BLaER1 treated with 17β-estradiol and CSF1 and Interleukin-3, amounts not matched to agents 10 nM and 100 nM (cell line): ENCODE results near the gene RIN2.

Experiments
- H3K27ac ChIP-seq, 11 experiments: shearing (Covaris generic); formaldehyde crosslinking; 2 replicates each; pipeline ENCODE4 v1.8.1; 2022
- H3K27me3 ChIP-seq, 11 experiments: shearing (Covaris generic); formaldehyde crosslinking; 2 replicates each; pipeline ENCODE4 v1.8.1; 2022
- H3K36me3 ChIP-seq, 11 experiments: shearing (Covaris generic); formaldehyde crosslinking; 2 replicates each; pipeline ENCODE4 v1.8.1; 2022
- H3K4me1 ChIP-seq, 10 experiments: shearing (Covaris generic); formaldehyde crosslinking; 2 replicates each; pipeline ENCODE4 v1.8.1; 2022
- H3K4me2 ChIP-seq, 11 experiments: shearing (Covaris generic); formaldehyde crosslinking; 2 replicates each; pipeline ENCODE4 v1.8.1; 2022
- H3K4me3 ChIP-seq, 10 experiments: shearing (Covaris generic); formaldehyde crosslinking; 2 replicates each; pipeline ENCODE4 v1.8.1; 2022
- H3K9ac ChIP-seq, 11 experiments: shearing (Covaris generic); formaldehyde crosslinking; 2 replicates each; pipeline ENCODE4 v1.8.1; 2022
- H3K9me3 ChIP-seq, 11 experiments: shearing (Covaris generic); formaldehyde crosslinking; replicated peaks in 1 of 11; 2 replicates each; pipeline ENCODE4 v1.8.1; 2022
- H4K20me1 ChIP-seq, 11 experiments: shearing (Covaris generic); formaldehyde crosslinking; 2 replicates each; pipeline ENCODE4 v1.8.1; 2022
- Cebpa-rat ChIP-seq, 11 experiments: shearing (Covaris generic); IDR thresholded peaks; 2 replicates each; pipeline ENCODE4 v1.8.1; 2022

Gene RIN2

DNA sequence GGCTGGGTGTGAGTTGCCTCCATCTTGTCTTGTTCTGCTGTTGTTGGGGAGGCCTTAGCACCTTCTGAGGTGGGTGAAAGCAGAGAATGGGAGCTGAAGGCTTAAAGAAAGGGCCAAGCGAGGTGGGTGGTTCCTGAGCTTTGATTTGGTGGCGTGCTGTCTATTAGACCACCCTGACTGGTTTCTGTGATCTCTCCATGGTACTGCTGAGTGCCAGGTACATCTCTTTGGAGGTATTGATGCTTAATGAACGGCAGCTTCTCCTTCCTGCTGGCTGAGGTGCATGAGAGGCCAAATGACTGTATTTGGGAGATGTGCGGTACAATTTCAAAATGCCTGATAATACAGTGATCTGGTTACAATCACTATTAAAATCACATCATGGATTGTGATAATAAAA lies 15.4 kb downstream of the RIN2 start:
- Histone ChIP-seq H3K9me3 (no peaks in the 10 kb centered on the region), H3K27ac (no peak overlapping the region), H3K36me3 (peaks cover 0 to 16% (median 0%) of the 10 kb centered on the region in 11 experiments; a peak in 3 of 22 replicates), H3K4me3 (no peak overlapping the region), H3K4me1 (peaks cover 1 to 27% (median 13%) of the 10 kb centered on the region in 10 experiments), H3K27me3 (no peaks in the 10 kb centered on the region), H4K20me1 (peaks cover 0 to 45% (median 0%) of the 10 kb centered on the region in 11 experiments; a peak in 5 of 22 replicates), H3K9ac (no peak overlapping the region), H3K4me2 (no peak overlapping the region; a peak in 1 of 22 replicates)
- TF ChIP-seq Cebpa-rat (IDR thresholded peaks at IDR 0.05): no peak

DNA sequence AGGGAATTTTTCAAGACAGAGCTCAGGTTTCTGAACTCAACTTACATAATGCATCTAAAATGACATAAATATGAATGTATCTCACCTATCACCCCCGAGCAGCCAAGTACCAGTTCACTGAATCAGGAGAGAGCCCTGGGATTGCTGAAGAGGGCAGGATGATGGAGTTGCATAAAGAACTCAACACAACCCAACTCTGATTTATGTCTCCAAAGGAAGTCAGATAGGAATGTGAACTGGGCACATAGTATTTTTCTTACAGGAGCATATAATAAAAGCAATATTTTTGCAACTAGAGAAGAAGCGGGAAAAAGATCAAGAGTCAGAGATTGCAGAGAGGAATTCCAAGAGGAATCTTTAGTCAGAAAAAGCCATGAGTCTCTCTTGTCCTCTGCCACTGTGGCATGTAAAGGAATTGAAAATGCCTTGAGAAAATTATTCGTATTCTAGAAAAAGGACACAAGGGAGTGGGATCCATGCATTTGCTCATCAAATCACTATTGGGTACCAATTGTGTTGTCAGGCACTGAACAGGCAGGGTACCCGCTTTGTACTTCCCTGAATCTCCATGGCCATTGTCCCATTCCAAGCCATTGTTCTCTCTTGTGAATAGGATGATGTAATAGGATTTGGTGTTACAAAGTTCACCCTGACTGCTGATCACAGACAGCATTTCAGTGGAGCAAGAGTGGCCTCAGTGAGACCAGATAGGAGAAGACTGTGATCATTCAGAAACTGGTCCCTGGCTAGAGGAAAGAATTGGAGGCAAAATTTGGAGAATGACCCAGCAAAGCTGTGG lies 16.3 kb downstream of the RIN2 start:
- TF ChIP-seq Cebpa-rat (IDR thresholded peaks at IDR 0.05): no peak
- Histone ChIP-seq H3K4me3 (no peak overlapping the region), H3K27ac (no peak overlapping the region), H3K9me3 (no peaks in the 10 kb centered on the region), H3K9ac (no peak overlapping the region), H3K4me1 (peaks cover 10 to 28% (median 19%) of the 10 kb centered on the region in 10 experiments), H3K36me3 (peaks cover 0 to 10% (median 0%) of the 10 kb centered on the region in 11 experiments; a peak in 3 of 22 replicates), H4K20me1 (peaks cover 0 to 39% (median 0%) of the 10 kb centered on the region in 11 experiments; a peak in 4 of 22 replicates), H3K27me3 (no peaks in the 10 kb centered on the region), H3K4me2 (no peak overlapping the region)

DNA sequence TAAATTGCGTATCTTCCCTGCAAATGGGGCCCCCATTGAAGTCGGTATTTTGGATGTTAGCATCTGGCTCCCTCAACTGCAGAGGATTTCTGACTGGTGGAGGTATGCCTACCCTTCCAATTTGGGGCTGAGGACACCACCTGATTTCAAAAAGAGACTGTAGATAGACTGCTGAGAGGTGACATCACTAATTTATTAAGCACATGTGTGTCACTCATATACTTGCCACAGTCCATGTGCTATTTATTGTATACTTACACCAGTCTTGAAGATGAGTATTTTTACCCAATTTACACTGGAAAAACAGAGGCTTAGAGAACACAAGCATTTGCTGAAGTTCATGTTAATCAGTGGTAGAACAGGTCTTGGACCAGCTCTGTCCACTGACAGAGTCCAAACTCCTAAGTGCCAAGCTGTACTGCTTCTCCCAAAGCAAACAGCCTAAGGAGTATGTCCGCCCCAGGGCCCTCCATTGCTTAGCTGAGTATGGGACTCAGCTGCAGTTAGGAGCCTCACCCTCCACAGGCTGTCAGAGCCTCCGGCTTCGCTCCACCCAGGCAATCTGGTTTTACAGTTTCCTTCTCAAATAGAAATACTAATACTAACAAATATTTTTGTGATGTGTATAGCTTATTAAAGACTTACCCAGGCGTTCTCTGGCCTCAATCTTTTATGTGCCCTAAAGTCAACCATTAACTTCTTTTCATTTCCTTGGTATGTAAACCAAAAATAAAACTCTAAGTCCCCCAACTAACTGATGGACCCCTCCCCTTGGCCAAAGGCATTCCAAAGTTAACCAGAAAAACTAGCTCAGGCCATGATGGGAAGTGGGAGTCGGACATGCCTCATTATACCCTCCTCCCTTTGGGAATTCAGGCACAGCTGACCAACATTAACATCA lies 17.5 kb downstream of the RIN2 start:
- Histone ChIP-seq H3K9me3 (no peaks in the 10 kb centered on the region), H3K4me2 (no peak overlapping the region), H3K4me1 (peaks cover 23 to 39% (median 30%) of the 10 kb centered on the region in 10 experiments), H4K20me1 (peaks cover 0 to 48% (median 0%) of the 10 kb centered on the region in 11 experiments; a peak in 4 of 22 replicates), H3K27me3 (no peaks in the 10 kb centered on the region), H3K9ac (no peak overlapping the region), H3K36me3 (peaks cover 0 to 8% (median 0%) of the 10 kb centered on the region in 11 experiments; a peak in 2 of 22 replicates), H3K27ac (no peak overlapping the region), H3K4me3 (no peak overlapping the region)
- no peak for TF ChIP-seq Cebpa-rat (IDR thresholded peaks at IDR 0.05)

DNA sequence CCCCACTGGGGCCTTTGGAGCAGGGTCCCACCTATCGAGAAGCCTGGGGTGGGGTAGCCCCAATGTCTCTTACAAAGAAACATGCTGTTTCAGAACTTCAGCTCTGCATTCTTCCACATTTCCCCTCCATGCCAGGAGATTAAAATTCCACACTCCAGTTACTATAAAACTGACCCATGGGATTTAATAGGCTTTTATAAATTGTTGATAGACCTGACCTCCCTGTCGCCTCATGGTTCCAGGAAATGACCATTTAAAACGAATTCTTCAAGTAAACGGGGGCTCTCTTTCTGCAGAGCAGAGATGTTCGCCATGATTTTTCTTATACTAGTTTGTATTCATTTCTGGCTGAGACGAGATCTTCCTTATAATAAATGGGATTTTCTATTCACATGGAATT lies 19.3 kb downstream of the RIN2 start:
- no peak for TF ChIP-seq Cebpa-rat (IDR thresholded peaks at IDR 0.05)
- H3K27ac ChIP-seq: no peak overlapping the region
- H3K4me1 ChIP-seq: peaks cover 28 to 44% (median 34%) of the 10 kb centered on the region in 10 experiments
- H3K36me3 ChIP-seq: peaks cover 0 to 8% (median 0%) of the 10 kb centered on the region in 11 experiments; a peak in 2 of 22 replicates
- H3K9ac ChIP-seq: no peak overlapping the region
- H3K4me2 ChIP-seq: no peak overlapping the region
- H3K27me3 ChIP-seq: no peaks in the 10 kb centered on the region
- H4K20me1 ChIP-seq: peaks cover 0 to 43% (median 0%) of the 10 kb centered on the region in 11 experiments; a peak in 3 of 22 replicates
- no peak overlapping the region for H3K4me3 ChIP-seq
- H3K9me3 ChIP-seq: peaks cover 0 to 12% (median 0%) of the 10 kb centered on the region in 11 experiments; a peak in 6 of 22 replicates

DNA sequence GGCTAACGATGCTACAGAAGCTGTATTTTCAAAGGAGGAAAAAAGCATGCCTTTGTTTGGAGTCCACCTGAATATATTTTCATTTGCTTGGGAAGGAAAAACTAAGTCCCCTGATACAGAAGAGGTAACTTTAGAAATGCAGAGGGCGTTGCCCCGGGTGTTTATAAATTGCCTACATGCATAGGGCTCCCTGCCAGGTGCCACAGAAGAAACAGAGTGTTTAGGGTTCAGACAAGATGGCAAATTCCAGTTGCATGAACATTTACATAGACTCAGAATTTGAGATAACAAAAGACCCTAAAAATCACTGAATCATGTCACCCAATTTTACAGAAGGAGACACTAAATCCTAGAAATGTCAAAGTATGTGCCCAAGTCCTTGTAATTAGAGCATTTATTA lies 19.9 kb downstream of the RIN2 start:
- peaks cover 0 to 8% (median 0%) of the 10 kb centered on the region in 11 experiments; a peak in 2 of 22 replicates for H3K36me3 ChIP-seq
- H3K27ac ChIP-seq: no peak overlapping the region
- H4K20me1 ChIP-seq: peaks cover 0 to 41% (median 0%) of the 10 kb centered on the region in 11 experiments; a peak in 3 of 22 replicates
- H3K9me3 ChIP-seq: peaks cover 0 to 12% (median 0%) of the 10 kb centered on the region in 11 experiments; a peak in 6 of 22 replicates
- no peaks in the 10 kb centered on the region for H3K27me3 ChIP-seq
- TF ChIP-seq Cebpa-rat (IDR thresholded peaks at IDR 0.05): no peak
- peaks cover 28 to 44% (median 34%) of the 10 kb centered on the region in 10 experiments for H3K4me1 ChIP-seq
- H3K9ac ChIP-seq: no peak overlapping the region
- H3K4me2 ChIP-seq: peak overlapping the region in 3 of 11 experiments; percentile 69 to 86 (median 84); a peak in 4 of 22 replicates
- no peak overlapping the region for H3K4me3 ChIP-seq

DNA sequence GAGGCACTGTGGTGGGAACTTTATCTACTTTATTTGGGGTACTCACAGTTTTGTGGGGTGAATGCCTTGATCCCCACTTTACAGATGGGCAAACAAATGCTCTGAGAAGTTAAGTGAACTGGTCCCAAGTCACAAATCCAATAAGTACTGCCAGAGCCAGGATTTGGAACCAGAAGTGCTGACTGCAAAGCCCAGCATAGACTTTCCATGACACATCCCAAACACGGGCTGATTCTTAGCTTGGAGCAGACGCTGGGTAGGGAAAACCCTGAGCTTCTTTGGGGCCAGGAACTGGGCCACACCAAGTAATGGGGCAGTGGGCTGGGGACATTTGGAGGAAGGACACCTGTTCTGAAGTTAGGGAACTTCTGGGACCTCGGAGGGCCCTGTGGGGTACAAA lies 20.3 kb downstream of the RIN2 start:
- no peak overlapping the region for H3K4me3 ChIP-seq
- TF ChIP-seq Cebpa-rat (IDR thresholded peaks at IDR 0.05): no peak
- H3K4me2 ChIP-seq: peak overlapping the region in 10 of 11 experiments; percentile 53 to 86 (median 76); a peak in 19 of 22 replicates
- H4K20me1 ChIP-seq: peaks cover 0 to 41% (median 0%) of the 10 kb centered on the region in 11 experiments; a peak in 3 of 22 replicates
- no peaks in the 10 kb centered on the region for H3K27me3 ChIP-seq
- peak overlapping the region in 2 of 11 experiments; percentile 72 to 73; a peak in 3 of 22 replicates for H3K27ac ChIP-seq
- peaks cover 0 to 5% (median 0%) of the 10 kb centered on the region in 11 experiments; a peak in 1 of 22 replicates for H3K36me3 ChIP-seq
- H3K9ac ChIP-seq: no peak overlapping the region
- peaks cover 0 to 12% (median 0%) of the 10 kb centered on the region in 11 experiments; a peak in 6 of 22 replicates for H3K9me3 ChIP-seq
- H3K4me1 ChIP-seq: peaks cover 28 to 39% (median 33%) of the 10 kb centered on the region in 10 experiments

DNA sequence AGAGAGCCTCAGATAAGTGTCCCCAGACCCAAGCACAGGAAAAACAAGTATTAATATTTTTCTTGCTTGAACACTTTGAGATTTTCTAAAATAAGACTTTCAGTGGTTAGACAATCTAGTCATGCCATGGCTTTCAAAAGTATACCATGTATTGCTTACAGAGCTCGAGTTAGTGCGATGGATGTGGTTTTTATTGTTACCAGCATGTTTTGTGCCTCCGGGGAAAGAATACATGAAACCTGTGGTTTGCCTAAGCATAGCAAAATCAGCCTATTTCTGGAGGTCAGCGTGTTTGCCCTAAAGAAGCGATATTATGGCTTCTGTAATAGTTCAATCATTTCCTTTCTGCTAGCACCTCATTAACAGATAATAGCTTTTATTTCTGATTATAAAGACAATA lies 21.6 kb downstream of the RIN2 start:
- TF ChIP-seq Cebpa-rat (IDR thresholded peaks at IDR 0.05): 0 out of 22 replicates have a peak, but pooled peaks of 2 of the 11 experiments have one; percentile 21 to 36
- Histone ChIP-seq H3K27ac (peak overlapping the region in 9 of 11 experiments; percentile 2 to 73 (median 19); a peak in 12 of 22 replicates), H3K4me3 (no peak overlapping the region), H4K20me1 (peaks cover 0 to 46% (median 0%) of the 10 kb centered on the region in 11 experiments; a peak in 4 of 22 replicates), H3K36me3 (peaks cover 0 to 3% (median 0%) of the 10 kb centered on the region in 11 experiments; a peak in 1 of 22 replicates), H3K27me3 (no peaks in the 10 kb centered on the region), H3K9ac (peak overlapping the region in 8 of 11 experiments; percentile 9 to 65 (median 32); a peak in 11 of 22 replicates), H3K4me2 (peak overlapping the region; percentile 27 to 86 (median 75)), H3K4me1 (peaks cover 31 to 42% (median 38%) of the 10 kb centered on the region in 10 experiments), H3K9me3 (peaks cover 0 to 12% (median 0%) of the 10 kb centered on the region in 11 experiments; a peak in 6 of 22 replicates)

DNA sequence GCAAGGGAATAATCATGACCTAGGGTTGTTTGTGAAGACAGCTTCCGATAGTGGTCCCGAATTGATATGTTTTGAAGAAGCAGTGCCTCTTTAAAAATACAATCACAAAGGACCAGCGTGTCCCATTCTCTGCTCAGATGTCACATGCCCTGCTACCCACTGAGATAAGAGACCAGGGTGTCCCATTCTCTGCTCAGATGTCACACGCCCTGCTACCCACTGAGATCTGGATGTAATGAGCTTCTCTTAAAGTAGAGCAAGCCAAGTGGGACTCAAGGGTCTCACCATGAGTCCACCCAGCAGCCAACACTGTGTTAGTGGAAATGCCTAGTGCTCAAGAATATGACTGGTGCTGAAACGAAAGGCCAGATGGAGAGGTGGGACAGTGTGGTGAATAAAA lies 22.2 kb downstream of the RIN2 start:
- Histone ChIP-seq H3K27me3 (no peaks in the 10 kb centered on the region), H3K4me3 (no peak overlapping the region), H3K4me2 (peak overlapping the region; percentile 27 to 86 (median 75)), H3K36me3 (peaks cover 0 to 3% (median 0%) of the 10 kb centered on the region in 11 experiments; a peak in 1 of 22 replicates), H3K9ac (peak overlapping the region in 4 of 11 experiments; percentile 22 to 65 (median 47); a peak in 4 of 22 replicates), H3K4me1 (peaks cover 37 to 48% (median 44%) of the 10 kb centered on the region in 10 experiments), H4K20me1 (peaks cover 0 to 46% (median 0%) of the 10 kb centered on the region in 11 experiments; a peak in 4 of 22 replicates), H3K27ac (peak overlapping the region in 3 of 11 experiments; percentile 55 to 62 (median 57); a peak in 7 of 22 replicates), H3K9me3 (peaks cover 0 to 12% (median 0%) of the 10 kb centered on the region in 11 experiments; a peak in 6 of 22 replicates)
- TF ChIP-seq Cebpa-rat (IDR thresholded peaks at IDR 0.05): no peak
